ENCODE data around the gene LRP6.

The LRP6 gene

GRCh38 chr12:12240662-12241340 is 26.0 kb downstream of the LRP6 start:
- TF ChIP-seq NFIC (IDR thresholded peaks at IDR 0.05) (no peak), TEAD4 (IDR thresholded peaks at IDR 0.05) (no peak), YY1 (IDR thresholded peaks at IDR 0.05; ENCODE audit: low read depth) (no peak), EGR1 (IDR thresholded peaks at IDR 0.05) (no peak), EP300 (IDR thresholded peaks at IDR 0.05; ENCODE audit: borderline replicate concordance) (no peak), REST (IDR thresholded peaks at IDR 0.05; ENCODE audit: low read depth) (no peak), ZBTB7A (IDR thresholded peaks at IDR 0.05; ENCODE audit: low read depth) (no peak), CEBPB (IDR thresholded peaks at IDR 0.05) (no peak), FOXM1 (IDR thresholded peaks at IDR 0.05; ENCODE audit: borderline replicate concordance, low read depth) (no peak), TAF1 (IDR thresholded peaks at IDR 0.05; ENCODE audit: low read depth) (no peak)
- TF ChIP-seq, protein P1, sequence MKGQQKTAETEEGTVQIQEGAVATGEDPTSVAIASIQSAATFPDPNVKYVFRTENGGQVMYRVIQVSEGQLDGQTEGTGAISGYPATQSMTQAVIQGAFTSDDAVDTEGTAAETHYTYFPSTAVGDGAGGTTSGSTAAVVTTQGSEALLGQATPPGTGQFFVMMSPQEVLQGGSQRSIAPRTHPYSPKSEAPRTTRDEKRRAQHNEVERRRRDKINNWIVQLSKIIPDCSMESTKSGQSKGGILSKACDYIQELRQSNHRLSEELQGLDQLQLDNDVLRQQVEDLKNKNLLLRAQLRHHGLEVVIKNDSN (IDR thresholded peaks at IDR 0.05): no peak

DNA sequence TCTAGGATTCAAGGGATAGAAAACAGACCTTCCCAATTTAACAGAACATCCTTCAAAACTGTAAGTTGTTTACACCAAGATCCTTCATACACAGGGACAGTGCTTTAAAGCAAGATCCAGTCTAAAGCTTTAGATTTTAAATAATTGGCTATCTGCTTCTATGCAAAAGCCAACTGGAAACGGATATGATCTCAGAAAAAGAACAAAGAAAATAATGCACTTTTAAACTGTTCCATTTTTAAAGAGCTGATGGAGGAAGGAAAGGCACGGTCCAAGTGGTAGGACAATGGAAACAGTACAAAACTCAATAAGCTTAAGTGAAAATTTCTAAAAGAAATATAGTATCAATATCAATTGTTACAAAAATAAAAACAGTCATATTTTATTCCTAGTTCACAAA is 27.7 kb downstream of the LRP6 start:
- TF ChIP-seq YY1 (IDR thresholded peaks at IDR 0.05; ENCODE audit: low read depth) (no peak), ZBTB7A (IDR thresholded peaks at IDR 0.05; ENCODE audit: low read depth) (no peak), FOXM1 (IDR thresholded peaks at IDR 0.05; ENCODE audit: borderline replicate concordance, low read depth) (no peak), TEAD4 (IDR thresholded peaks at IDR 0.05) (no peak), CEBPB (IDR thresholded peaks at IDR 0.05) (no peak), CREB1 (IDR thresholded peaks at IDR 0.05; ENCODE audit: low read depth) (no peak), RAD21 (IDR thresholded peaks at IDR 0.05; ENCODE audit: low read depth) (no peak), EP300 (IDR thresholded peaks at IDR 0.05; ENCODE audit: borderline replicate concordance) (no peak), TCF12 (IDR thresholded peaks at IDR 0.05; ENCODE audit: low read depth) (no peak), NFIC (IDR thresholded peaks at IDR 0.05) (no peak), TAF1 (IDR thresholded peaks at IDR 0.05; ENCODE audit: low read depth) (no peak), REST (IDR thresholded peaks at IDR 0.05; ENCODE audit: low read depth) (no peak), MAX (IDR thresholded peaks at IDR 0.05) (no peak)
- TF ChIP-seq, protein P1 (IDR thresholded peaks at IDR 0.05): no peak

DNA sequence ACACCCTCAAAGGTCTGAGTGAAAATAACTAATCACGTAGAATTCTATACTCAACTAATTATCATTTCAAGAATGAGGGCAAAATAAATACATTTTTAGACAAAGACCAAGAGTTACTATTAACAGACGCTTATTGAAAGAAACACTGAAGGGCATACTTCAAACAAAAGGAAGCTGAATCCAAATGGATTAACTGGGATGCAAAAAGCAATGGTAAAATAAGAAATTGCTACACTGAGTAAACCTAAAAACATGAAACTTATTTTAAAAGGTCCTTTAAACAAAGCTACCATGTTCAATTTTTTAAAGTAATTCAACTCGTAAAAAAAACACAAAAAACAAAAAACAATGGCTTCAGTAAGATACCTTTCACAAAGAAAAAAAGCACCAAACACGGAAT is 28.2 kb downstream of the LRP6 start:
- TF ChIP-seq TEAD4 (IDR thresholded peaks at IDR 0.05) (no peak), EGR1 (IDR thresholded peaks at IDR 0.05) (no peak), ZBTB7A (IDR thresholded peaks at IDR 0.05; ENCODE audit: low read depth) (no peak), REST (IDR thresholded peaks at IDR 0.05; ENCODE audit: low read depth) (no peak), NFIC (IDR thresholded peaks at IDR 0.05) (no peak), CEBPB (IDR thresholded peaks at IDR 0.05) (no peak), EP300 (IDR thresholded peaks at IDR 0.05; ENCODE audit: borderline replicate concordance) (no peak), RAD21 (IDR thresholded peaks at IDR 0.05; ENCODE audit: low read depth) (no peak), MAX (IDR thresholded peaks at IDR 0.05) (no peak), TAF1 (IDR thresholded peaks at IDR 0.05; ENCODE audit: low read depth) (no peak)
- TF ChIP-seq, protein P1 (IDR thresholded peaks at IDR 0.05): no peak

DNA sequence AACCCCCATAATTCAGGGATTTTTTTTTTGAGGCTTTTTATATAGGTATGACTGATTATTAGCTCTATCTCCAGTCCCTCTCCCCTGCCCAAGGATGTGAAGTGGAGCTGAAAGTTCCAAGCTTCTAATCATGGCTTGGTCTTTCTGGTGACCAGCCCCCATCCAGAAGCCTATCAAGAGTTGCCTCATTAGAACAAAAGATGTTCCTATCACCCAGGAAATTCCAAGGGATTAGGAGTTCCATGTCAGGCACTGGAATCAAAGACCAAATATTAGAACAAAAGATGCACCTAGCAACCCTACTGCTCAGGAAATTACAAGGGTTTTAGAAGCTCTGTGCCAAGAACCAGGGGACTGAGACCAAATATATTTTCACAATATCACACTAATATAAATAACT is 29.9 kb downstream of the LRP6 start:
- TF ChIP-seq RAD21 (IDR thresholded peaks at IDR 0.05; ENCODE audit: low read depth) (no peak), CREB1 (IDR thresholded peaks at IDR 0.05; ENCODE audit: low read depth) (no peak), TEAD4 (IDR thresholded peaks at IDR 0.05) (no peak), NFIC (IDR thresholded peaks at IDR 0.05) (no peak), YY1 (IDR thresholded peaks at IDR 0.05; ENCODE audit: low read depth) (no peak), CEBPB (IDR thresholded peaks at IDR 0.05) (no peak), EP300 (IDR thresholded peaks at IDR 0.05; ENCODE audit: borderline replicate concordance) (no peak), TAF1 (IDR thresholded peaks at IDR 0.05; ENCODE audit: low read depth) (no peak), MAX (IDR thresholded peaks at IDR 0.05) (no peak), ZBTB7A (IDR thresholded peaks at IDR 0.05; ENCODE audit: low read depth) (no peak), EGR1 (IDR thresholded peaks at IDR 0.05) (no peak), TCF12 (IDR thresholded peaks at IDR 0.05; ENCODE audit: low read depth) (no peak), REST (IDR thresholded peaks at IDR 0.05; ENCODE audit: low read depth) (no peak), FOXM1 (IDR thresholded peaks at IDR 0.05; ENCODE audit: borderline replicate concordance, low read depth) (no peak)
- TF ChIP-seq, protein P1 (IDR thresholded peaks at IDR 0.05): no peak

Data from Ishikawa (cell line).